Renal pelvis (tissue), 4 donors: ENCODE results near the gene PTK7. TPM values are rescaled to one million over a fixed set of nuclear protein-coding genes. Genes with fewer than 3 reads are reported as not detected.
A peak's percentile ranks its signal among the peaks of the same experiment; 100 is the strongest.

Experiments used
- DNase-seq: peaks from one replicate; pipeline ENCODE4 v3.0.0-alpha.2; 2013
- polyA plus RNA-seq, 3 donors: library from polyadenylated mRNA; unstranded; fragments of 120-200 nt; gene quantifications; one replicate each; pipeline ENCODE4 v1.2.1, GENCODE V29; 2013; ENCODE audit not compliant: insufficient read length in 3 of 3

The PTK7 gene
- polyA plus RNA-seq, 3 donors, result 229 to 267 (median 251) TPM

GRCh38 chr6:43175676-43176422 lies 99.7 kb downstream of the PTK7 start:
- DNase-seq, result no peak

- no peak for DNase-seq
Measured at GRCh38 chr6:43176423-43176786, 100.3 kb downstream of the PTK7 start.

GRCh38 chr6:43178150-43178549 lies 102.0 kb downstream of the PTK7 start:
- no peak for DNase-seq

- DNase-seq, result no peak
Measured at GRCh38 chr6:43178951-43179830, 103.1 kb downstream of the PTK7 start.

GRCh38 chr6:43180058-43180457 lies 103.9 kb downstream of the PTK7 start:
- no peak for DNase-seq

- no peak for DNase-seq
Measured at GRCh38 chr6:43180985-43181384, 104.9 kb downstream of the PTK7 start.

GRCh38 chr6:43181621-43181941 lies 105.5 kb downstream of the PTK7 start:
- DNase-seq, result no peak

GRCh38 chr6:43181942-43182860 lies 106.1 kb downstream of the PTK7 start, which contains the start of gene CUL9:
Gene CUL9, plus strand, starts transcription at chr6:43182196. Its CDS starts 2,115 bp downstream, at chr6:43184311.
- DNase-seq, result peak; percentile 79

- no peak for DNase-seq
Measured at GRCh38 chr6:43183441-43183840, 107.3 kb downstream of the PTK7 start.

- DNase-seq, result no peak
Measured at GRCh38 chr6:43184268-43184985, 108.3 kb downstream of the PTK7 start.

- no peak for DNase-seq
Measured at GRCh38 chr6:43185391-43185985, 109.4 kb downstream of the PTK7 start.

- DNase-seq, result no peak
Measured at GRCh38 chr6:43186019-43186418, 109.9 kb downstream of the PTK7 start.

GRCh38 chr6:43186706-43187105 lies 110.6 kb downstream of the PTK7 start:
- DNase-seq, result no peak

GRCh38 chr6:43187821-43188220 lies 111.7 kb downstream of the PTK7 start:
- DNase-seq, result no peak

GRCh38 chr6:43188426-43188825 lies 112.3 kb downstream of the PTK7 start:
- DNase-seq, result no peak

- DNase-seq, result no peak
Measured at GRCh38 chr6:43189776-43190304, 113.7 kb downstream of the PTK7 start.

- DNase-seq, result no peak
Measured at GRCh38 chr6:43192911-43193310, 116.8 kb downstream of the PTK7 start.

GRCh38 chr6:43193929-43194328 lies 117.8 kb downstream of the PTK7 start:
- no peak for DNase-seq

- no peak for DNase-seq
Measured at GRCh38 chr6:43196337-43196736, 120.2 kb downstream of the PTK7 start.

- no peak for DNase-seq
Measured at GRCh38 chr6:43199912-43200311, 123.8 kb downstream of the PTK7 start.

- DNase-seq, result no peak
Measured at GRCh38 chr6:43200541-43200940, 124.4 kb downstream of the PTK7 start.
